Muscle layer of duodenum (tissue), 2 donors: Measurements from ENCODE around the gene TMEM248.
"Not testable (repeated sequence)": the region's sequence is repeated elsewhere in the genome, so short reads cannot be mapped to it uniquely, and the experiment has no call there.

Experiments used
- H3K27ac ChIP-seq: one replicate; pipeline ENCODE4 v1.7.0; 2013; ENCODE audit warnings: mild to moderate bottlenecking, low read length
- H3K27me3 ChIP-seq: one replicate; pipeline ENCODE4 v1.7.0; 2013; ENCODE audit warnings: low read depth, mild to moderate bottlenecking, control low read depth, low read length
- H3K36me3 ChIP-seq, 2 donors: one replicate each; pipeline ENCODE4 v1.7.0; 2013; ENCODE audit warnings: low read length in 2 of 2, control low read depth in 1 of 2, mild to moderate bottlenecking in 1 of 2; ENCODE audit not compliant: insufficient read depth in 2 of 2, control insufficient read depth in 1 of 2
- H3K4me1 ChIP-seq, 2 donors: one replicate each; pipeline ENCODE4 v1.7.0; 2013; ENCODE audit warnings: low read length in 2 of 2, mild to moderate bottlenecking in 2 of 2, control low read depth in 1 of 2, moderate library complexity in 1 of 2; ENCODE audit not compliant: insufficient read depth in 2 of 2, control insufficient read depth in 1 of 2
- H3K4me3 ChIP-seq, 2 donors: one replicate each; pipeline ENCODE4 v1.7.0; 2013; ENCODE audit warnings: low read length in 2 of 2, low read depth in 1 of 2, mild to moderate bottlenecking in 1 of 2
- H3K9me3 ChIP-seq, 2 donors: one replicate each; pipeline ENCODE4 v1.7.0; 2013; ENCODE audit warnings: low read length in 2 of 2, control low read depth in 1 of 2, mild to moderate bottlenecking in 1 of 2; ENCODE audit not compliant: control insufficient read depth in 1 of 2
- donor health status: healthy.

TMEM248 gene

GRCh38 chr7:66896441-66896840, 24.6 kb upstream of the TMEM248 start:
- H3K4me1 ChIP-seq, result no peaks in the 10 kb centered on the region
- H3K27ac ChIP-seq, result no peak overlapping the region
- no peaks in the 10 kb centered on the region for H3K27me3 ChIP-seq
- H3K36me3 ChIP-seq, result peaks cover 5 to 15% of the 10 kb centered on the region in 2 donors
- H3K4me3 ChIP-seq, result no peak overlapping the region
- no peaks in the 10 kb centered on the region for H3K9me3 ChIP-seq

- Histone ChIP-seq H3K9me3 (no peaks in the 10 kb centered on the region), H3K4me3 (no peak overlapping the region), H3K27ac (no peak overlapping the region), H3K36me3 (peaks cover 5 to 12% of the 10 kb centered on the region in 2 donors), H3K4me1 (no peaks in the 10 kb centered on the region), H3K27me3 (no peaks in the 10 kb centered on the region)
Measured at GRCh38 chr7:66899552-66900280, 21.3 kb upstream of the TMEM248 start.

GRCh38 chr7:66901941-66902843, 18.8 kb upstream of the TMEM248 start:
- Histone ChIP-seq H3K27me3 (no peaks in the 10 kb centered on the region), H3K9me3 (no peaks in the 10 kb centered on the region), H3K36me3 (peaks cover 5 to 12% of the 10 kb centered on the region in 2 donors), H3K4me1 (no peaks in the 10 kb centered on the region), H3K27ac (no peak overlapping the region), H3K4me3 (no peak overlapping the region)

- Histone ChIP-seq H3K36me3 (peaks cover 5 to 12% of the 10 kb centered on the region in 2 donors), H3K9me3 (no peaks in the 10 kb centered on the region), H3K27ac (no peak overlapping the region), H3K4me3 (no peak overlapping the region), H3K4me1 (no peaks in the 10 kb centered on the region), H3K27me3 (no peaks in the 10 kb centered on the region)
Measured at GRCh38 chr7:66902844-66903180, 18.2 kb upstream of the TMEM248 start.

- Histone ChIP-seq H3K27me3 (no peaks in the 10 kb centered on the region), H3K9me3 (no peaks in the 10 kb centered on the region), H3K4me1 (no peaks in the 10 kb centered on the region), H3K4me3 (no peak overlapping the region), H3K36me3 (peaks cover 2 to 12% of the 10 kb centered on the region in 2 donors), H3K27ac (no peak overlapping the region)
Measured at GRCh38 chr7:66903360-66904062, 17.5 kb upstream of the TMEM248 start.

- no peaks in the 10 kb centered on the region for H3K9me3 ChIP-seq
- no peaks in the 10 kb centered on the region for H3K4me1 ChIP-seq
- peaks cover 0 to 12% of the 10 kb centered on the region in 2 donors for H3K36me3 ChIP-seq
- H3K4me3 ChIP-seq, result no peak overlapping the region
- H3K27me3 ChIP-seq, result no peaks in the 10 kb centered on the region
- no peak overlapping the region for H3K27ac ChIP-seq
Measured at GRCh38 chr7:66904063-66904593, 16.9 kb upstream of the TMEM248 start.

GRCh38 chr7:66905278-66905677, 15.7 kb upstream of the TMEM248 start:
- Histone ChIP-seq H3K4me1 (no peaks in the 10 kb centered on the region), H3K9me3 (no peaks in the 10 kb centered on the region), H3K36me3 (peaks cover 0 to 7% of the 10 kb centered on the region in 2 donors), H3K4me3 (no peak overlapping the region), H3K27me3 (no peaks in the 10 kb centered on the region), H3K27ac (no peak overlapping the region)

- no peak overlapping the region for H3K27ac ChIP-seq
- H3K4me3 ChIP-seq, result no peak overlapping the region
- no peaks in the 10 kb centered on the region for H3K9me3 ChIP-seq
- no peaks in the 10 kb centered on the region for H3K4me1 ChIP-seq
- H3K36me3 ChIP-seq, result peaks cover 0 to 7% of the 10 kb centered on the region in 2 donors
- H3K27me3 ChIP-seq, result no peaks in the 10 kb centered on the region
Measured at GRCh38 chr7:66905689-66906088, 15.3 kb upstream of the TMEM248 start.

- no peaks in the 10 kb centered on the region for H3K36me3 ChIP-seq
- no peak overlapping the region for H3K27ac ChIP-seq
- H3K9me3 ChIP-seq, result no peaks in the 10 kb centered on the region
- no peaks in the 10 kb centered on the region for H3K4me1 ChIP-seq
- H3K4me3 ChIP-seq, result no peak overlapping the region
- no peaks in the 10 kb centered on the region for H3K27me3 ChIP-seq
Measured at GRCh38 chr7:66907731-66908130, 13.3 kb upstream of the TMEM248 start.

GRCh38 chr7:66908598-66908997, 12.4 kb upstream of the TMEM248 start:
- not testable (repeated sequence) for H3K36me3 ChIP-seq, H3K9me3 ChIP-seq, H3K27ac ChIP-seq, H3K4me3 ChIP-seq, H3K4me1 ChIP-seq, H3K27me3 ChIP-seq

GRCh38 chr7:66910789-66911188, 10.2 kb upstream of the TMEM248 start:
- H3K27ac ChIP-seq, result no peak overlapping the region
- no peaks in the 10 kb centered on the region for H3K9me3 ChIP-seq
- no peak overlapping the region for H3K4me3 ChIP-seq
- H3K36me3 ChIP-seq, result no peaks in the 10 kb centered on the region
- H3K4me1 ChIP-seq, result no peaks in the 10 kb centered on the region
- no peaks in the 10 kb centered on the region for H3K27me3 ChIP-seq
